ENCODE data around the gene SYCE3.

The SYCE3 gene

GRCh38 chr22:50516891-50517290, 45.8 kb downstream of the SYCE3 start:
- no peak for DNase-seq

GRCh38 chr22:50516068-50516467, 46.7 kb downstream of the SYCE3 start:
- no peak for DNase-seq

DNA sequence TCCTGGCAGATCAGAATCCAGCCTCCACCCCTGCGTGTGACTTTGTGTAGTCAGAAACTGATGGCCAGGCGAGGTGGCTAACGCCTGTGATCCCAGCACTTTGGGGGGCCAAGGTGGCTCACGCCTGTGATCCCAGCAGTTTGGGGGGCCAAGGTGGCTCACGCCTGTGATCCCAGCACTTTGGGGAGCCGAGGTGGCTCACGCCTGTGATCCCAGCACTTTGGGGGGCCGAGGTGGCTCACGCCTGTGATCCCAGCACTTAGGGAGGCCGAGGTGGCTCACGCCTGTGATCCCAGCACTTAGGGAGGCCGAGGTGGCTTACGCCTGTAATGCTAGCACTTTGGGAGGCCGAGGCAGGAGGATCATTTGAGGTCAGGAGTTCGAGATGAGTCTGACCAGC, 49.5 kb downstream of the SYCE3 start:
- DNase-seq: no peak

GRCh38 chr22:50508897-50509296, 53.8 kb downstream of the SYCE3 start:
- no peak for DNase-seq

DNA sequence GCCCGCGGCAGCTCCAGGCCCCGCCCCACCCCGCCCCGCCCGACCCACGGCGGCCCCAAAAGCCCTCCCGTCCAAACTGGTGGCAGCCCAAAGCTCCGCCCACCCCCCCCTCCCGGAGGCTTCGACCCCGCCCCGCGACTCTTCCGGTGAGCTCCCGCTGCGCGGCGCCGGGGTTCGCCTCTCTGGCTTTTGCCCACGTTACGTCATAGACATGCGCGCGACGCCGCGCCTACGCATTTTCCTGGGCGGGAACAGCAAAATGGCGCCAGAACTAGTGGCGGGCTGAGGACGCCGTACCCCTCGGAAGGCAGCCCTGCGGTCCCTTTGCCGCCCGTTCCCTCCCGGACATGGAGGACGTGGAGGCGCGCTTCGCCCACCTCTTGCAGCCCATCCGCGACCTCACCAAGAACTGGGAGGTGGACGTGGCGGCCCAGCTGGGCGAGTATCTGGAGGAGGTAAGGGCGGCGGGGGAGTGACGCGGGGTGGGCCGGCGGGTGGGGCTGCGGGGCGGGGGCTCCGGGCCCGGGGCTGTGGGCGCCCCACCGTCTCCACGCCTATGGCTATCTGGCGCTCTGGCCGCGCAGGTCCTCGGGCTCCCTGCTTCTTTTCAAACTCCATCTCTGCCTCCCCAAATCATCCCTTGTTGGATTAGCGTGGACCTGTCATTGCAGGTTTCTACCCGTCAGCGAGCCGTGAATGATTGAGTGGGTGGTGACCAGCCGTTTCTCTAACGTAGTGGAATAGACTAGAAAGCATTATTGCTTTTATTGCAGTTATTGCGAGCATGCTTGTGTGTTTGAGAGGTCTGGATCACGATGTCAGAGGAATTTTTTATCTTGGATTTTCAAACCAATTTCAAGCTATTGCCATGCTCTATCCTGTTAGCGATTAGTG, 54.5 kb downstream of the SYCE3 start, which contains the start of gene NCAPH2:
Gene NCAPH2 (plus strand): TSS at position 234 of the 894 bp plus-strand sequence. CDS start 114 bp downstream, at position 348.
- DNase-seq: peak; percentile 93 to 97

GRCh38 chr22:50507421-50507990, 55.2 kb downstream of the SYCE3 start, which contains the start of gene LMF2:
TSS of gene LMF2 (minus strand) at chr22:50507702. CDS start at chr22:50507675, 27 bp downstream.
- peak in 1 of 2 experiments; percentile 87 for DNase-seq

- no peak for DNase-seq
These were observed 55.9 kb downstream of the SYCE3 start for GRCh38 chr22:50506611-50507420.

DNA sequence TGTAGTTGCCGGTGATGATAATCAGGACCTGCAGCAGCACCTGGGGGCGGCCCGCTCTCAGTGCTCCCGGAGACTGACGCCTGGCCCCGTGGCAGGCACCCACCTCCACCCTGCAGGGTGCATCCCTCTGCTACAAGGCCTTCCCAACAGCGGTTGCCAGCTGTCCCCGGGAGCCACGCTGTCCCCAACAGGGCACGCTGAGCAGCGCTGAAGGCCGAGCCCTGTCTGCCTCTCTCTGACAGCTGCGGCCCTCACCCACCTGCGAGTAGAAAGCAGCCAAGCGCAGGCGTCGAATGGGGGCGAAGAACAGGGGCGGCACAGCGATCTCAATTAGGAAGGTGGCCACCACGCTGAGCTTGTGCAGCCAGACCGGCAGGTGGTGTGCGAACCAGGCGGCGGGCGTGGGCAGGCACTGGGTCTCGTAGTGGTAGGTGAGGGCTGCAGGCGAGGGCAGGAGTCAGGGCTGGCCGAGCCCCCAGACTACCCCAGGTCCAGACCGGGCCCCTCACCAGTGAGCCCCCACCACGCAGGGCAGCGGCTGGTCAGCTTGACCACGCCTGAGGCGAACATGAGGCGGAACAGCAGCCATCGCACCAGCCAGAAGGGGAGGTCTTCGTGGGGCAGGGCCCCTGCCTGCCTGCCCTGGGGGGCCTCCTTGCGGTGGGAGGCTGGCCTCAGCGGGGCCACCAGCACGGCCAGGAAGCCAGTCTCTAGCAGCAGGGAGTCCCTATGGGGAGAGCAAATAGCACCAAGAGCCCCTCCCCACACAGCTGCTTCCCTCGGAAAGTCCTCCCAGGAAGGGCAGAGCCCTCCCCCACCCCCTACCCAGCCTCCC, 56.7 kb downstream of the SYCE3 start:
- DNase-seq: no peak

- DNase-seq: no peak
These were observed 57.4 kb downstream of the SYCE3 start for GRCh38 chr22:50505276-50505775.

GRCh38 chr22:50504369-50505211, 58.1 kb downstream of the SYCE3 start:
- DNase-seq: no peak

GRCh38 chr22:50503475-50504145, 59.1 kb downstream of the SYCE3 start:
- no peak for DNase-seq

GRCh38 chr22:50502628-50503474, 59.9 kb downstream of the SYCE3 start:
- DNase-seq: no peak

DNA sequence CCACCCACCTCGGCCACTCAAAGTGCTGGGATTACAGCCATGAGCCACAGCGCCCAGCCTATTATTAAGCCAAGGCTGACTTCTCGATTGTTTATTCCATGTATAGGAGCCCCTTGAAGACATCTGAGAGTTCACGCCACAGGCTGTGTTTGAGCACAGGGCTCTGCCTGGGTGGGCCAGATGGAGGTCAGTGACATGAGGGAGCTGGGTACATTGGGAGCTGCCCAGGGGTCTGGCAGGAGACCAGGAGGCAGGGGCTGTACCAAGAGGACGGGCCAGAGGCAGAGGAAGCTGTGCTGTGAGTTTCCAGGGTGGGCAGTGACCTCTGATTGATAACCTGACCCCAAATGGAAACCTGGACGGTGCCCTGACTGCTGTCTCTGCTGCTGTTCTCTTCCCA, 60.6 kb downstream of the SYCE3 start:
- DNase-seq: no peak
